ENCODE results near the gene RBSN.

The RBSN gene

GRCh38 chr3:15096046-15096445 is 2.9 kb downstream of the RBSN start:
- DNase-seq (ENCODE audit: extremely low read depth, insufficient read length), result no peak
- Histone ChIP-seq H3K27me3 (replicated peaks; ENCODE audit: control insufficient read depth, insufficient read depth, low read length) (no peaks in the 10 kb centered on the region), H3K4me3 (replicated peaks; ENCODE audit: low read depth, low read length) (no peak overlapping the region), H3K36me3 (ENCODE audit: control insufficient read depth, insufficient read depth, low read length) (peaks cover 8% of the 10 kb centered on the region)
- TF ChIP-seq CTCF (IDR thresholded peaks at IDR 0.05; ENCODE audit: insufficient read depth, low read length, poor library complexity, severe bottlenecking), result no peak

- Histone ChIP-seq H3K4me3 (replicated peaks; ENCODE audit: low read depth, low read length) (no peak overlapping the region), H3K36me3 (ENCODE audit: control insufficient read depth, insufficient read depth, low read length) (peaks cover 8% of the 10 kb centered on the region), H3K27me3 (replicated peaks; ENCODE audit: control insufficient read depth, insufficient read depth, low read length) (no peaks in the 10 kb centered on the region)
- no peak for TF ChIP-seq CTCF (IDR thresholded peaks at IDR 0.05; ENCODE audit: insufficient read depth, low read length, poor library complexity, severe bottlenecking)
- no peak for DNase-seq (ENCODE audit: extremely low read depth, insufficient read length)
Observed at GRCh38 chr3:15094187-15094875, 4.6 kb downstream of the RBSN start.

DNA sequence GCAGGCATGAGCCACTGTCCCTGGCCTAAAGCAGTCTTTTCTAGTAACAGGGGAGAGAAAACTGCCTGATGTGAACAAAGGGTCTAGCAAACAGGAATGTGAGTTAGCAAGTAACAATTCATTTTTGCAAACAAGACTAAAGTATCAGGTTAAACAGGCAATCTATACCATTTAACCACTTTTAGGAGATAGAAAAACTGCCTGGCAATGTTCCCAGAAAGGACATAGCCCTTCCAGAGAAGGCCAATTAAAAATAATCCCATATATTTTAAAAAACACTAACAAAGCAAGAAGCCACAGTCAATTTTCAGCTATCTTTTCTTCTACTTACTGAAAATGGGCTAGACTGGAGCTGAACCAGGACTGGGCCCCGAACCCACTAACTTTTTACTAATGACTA is 6.3 kb downstream of the RBSN start:
- Histone ChIP-seq H3K36me3 (ENCODE audit: control insufficient read depth, insufficient read depth, low read length) (peaks cover 8% of the 10 kb centered on the region), H3K27me3 (replicated peaks; ENCODE audit: control insufficient read depth, insufficient read depth, low read length) (no peaks in the 10 kb centered on the region), H3K4me3 (replicated peaks; ENCODE audit: low read depth, low read length) (no peak overlapping the region)
- TF ChIP-seq CTCF (IDR thresholded peaks at IDR 0.05; ENCODE audit: insufficient read depth, low read length, poor library complexity, severe bottlenecking), result no peak
- no peak for DNase-seq (ENCODE audit: extremely low read depth, insufficient read length)

DNA sequence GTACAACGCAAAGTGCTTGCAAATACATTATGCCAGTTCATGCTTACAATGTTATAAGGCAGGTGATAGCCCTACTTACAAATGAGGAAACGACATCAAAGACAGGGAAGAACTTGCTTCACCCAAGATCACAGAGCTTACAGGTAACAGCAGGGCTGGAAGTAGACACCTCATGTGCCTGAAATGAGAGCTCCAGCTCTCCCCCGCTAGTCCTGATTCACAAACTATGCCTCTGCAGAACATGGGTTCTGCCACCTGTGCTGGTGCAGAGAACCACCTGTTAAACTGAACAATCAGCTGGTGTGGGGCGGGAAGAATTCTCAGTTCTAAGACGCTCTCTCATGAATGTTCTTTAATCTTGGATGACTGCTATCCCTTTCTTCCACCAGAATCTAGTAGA is 7.4 kb downstream of the RBSN start:
- peaks cover 8% of the 10 kb centered on the region for H3K36me3 ChIP-seq (ENCODE audit: control insufficient read depth, insufficient read depth, low read length)
- no peak for DNase-seq (ENCODE audit: extremely low read depth, insufficient read length)
- TF ChIP-seq CTCF (IDR thresholded peaks at IDR 0.05; ENCODE audit: insufficient read depth, low read length, poor library complexity, severe bottlenecking), result no peak
- no peak overlapping the region for H3K4me3 ChIP-seq (replicated peaks; ENCODE audit: low read depth, low read length)
- H3K27me3 ChIP-seq (replicated peaks; ENCODE audit: control insufficient read depth, insufficient read depth, low read length), result no peaks in the 10 kb centered on the region

DNA sequence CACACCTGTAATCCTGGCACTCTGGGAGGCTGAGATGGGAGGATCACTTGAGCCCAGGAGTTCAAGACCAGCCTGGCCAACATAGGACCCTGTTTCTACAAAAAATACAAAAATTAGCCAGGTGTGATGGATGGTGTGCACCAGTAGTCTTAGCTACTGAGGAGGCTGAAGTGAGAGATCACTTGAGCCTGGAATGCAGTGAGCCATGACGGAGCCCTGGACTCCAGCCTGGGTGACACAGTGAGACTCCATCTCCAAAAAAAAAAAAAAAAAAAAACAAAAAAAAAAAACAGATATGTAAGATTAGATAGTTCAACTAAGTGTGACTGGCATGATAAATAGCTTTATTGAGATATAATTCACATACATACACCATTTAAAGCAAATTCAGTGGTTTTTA is 9.7 kb downstream of the RBSN start:
- H3K36me3 ChIP-seq (ENCODE audit: control insufficient read depth, insufficient read depth, low read length), result peaks cover 9% of the 10 kb centered on the region

More for the DNA sequence above, 9.7 kb downstream of the RBSN start:
- H3K4me3 ChIP-seq (replicated peaks; ENCODE audit: low read depth, low read length), result no peak overlapping the region
- DNase-seq (ENCODE audit: extremely low read depth, insufficient read length), result no peak
- no peaks in the 10 kb centered on the region for H3K27me3 ChIP-seq (replicated peaks; ENCODE audit: control insufficient read depth, insufficient read depth, low read length)
- no peak for TF ChIP-seq CTCF (IDR thresholded peaks at IDR 0.05; ENCODE audit: insufficient read depth, low read length, poor library complexity, severe bottlenecking)
